ENCODE data around the gene DARS2.

- no peak for TF ChIP-seq CTCF (conservative IDR thresholded peaks at IDR 0.05; ENCODE audit: low read length)
- no peak for TF ChIP-seq EZH2phosphoT487 (IDR thresholded peaks at IDR 0.05; ENCODE audit: borderline replicate concordance)
These were observed 62.5 kb downstream of the DARS2 start for GRCh38 chr1:173886746-173887611.

All from Loucy (cell line).